ENCODE results near the gene DCXR. TPM values are rescaled to one million over a fixed set of nuclear protein-coding genes. Genes with fewer than 3 reads are reported as not detected.

DCXR gene
- total and polyA plus RNA-seq, 2 of the 13 experiments (the other 11 are each of a cell fraction or from before 2014, with no cell fraction given), result 287 to 311 TPM

- no peak for TF ChIP-seq NFATC3 (CRISPR knock-in tag; IDR thresholded peaks at IDR 0.05)
- no peak for TF ChIP-seq ATAD3A (CRISPR knock-in tag; IDR thresholded peaks at IDR 0.05)
Measured at GRCh38 chr17:82004517-82005455, 32.7 kb downstream of the DCXR start (continued).

GRCh38 chr17:82003411-82004381, 33.8 kb downstream of the DCXR start:
- Histone ChIP-seq H3K4me3 (replicated peaks in 1 of 3; ENCODE audit: insufficient read depth in 1 of 3, low read depth in 2 of 3, low read length in 3 of 3) (peak overlapping the region in 1 of 3 experiments; percentile 29; a peak in 1 of 6 replicates), H3K36me3 (replicated peaks in 1 of 2; ENCODE audit: control insufficient read depth in 1 of 2, insufficient read depth in 2 of 2, low read length in 2 of 2) (peaks cover 17 to 28% of the 10 kb centered on the region in 2 experiments), H3K9ac (ENCODE audit: insufficient read depth, low read depth, low read length) (peak overlapping the region; percentile 50), H3K27ac (ENCODE audit: extremely low read length, insufficient read depth, low read length) (peak overlapping the region; percentile 95), H3K4me1 (ENCODE audit: insufficient read depth, low read length) (peaks cover 76% of the 10 kb centered on the region), H2AFZ (ENCODE audit: low read length) (no peak overlapping the region), H3K27me3 (ENCODE audit: control insufficient read depth in 1 of 2, insufficient read depth in 2 of 2, low read length in 2 of 2) (no peaks in the 10 kb centered on the region), H3K9me3 (ENCODE audit: low read length) (no peaks in the 10 kb centered on the region), H4K20me1 (ENCODE audit: insufficient read depth, low read length) (no peaks in the 10 kb centered on the region), H3K79me2 (ENCODE audit: insufficient read depth, low read length) (peaks cover 56% of the 10 kb centered on the region), H3K4me2 (ENCODE audit: low read depth, low read length) (peak overlapping the region; percentile 36)
- in situ Hi-C loops (cut with HindIII; ENCODE audit: extremely low pct_ligation_motif_present, low pct_unique_long_range_greater_than_20kb), result no loop called here
- ChIA-PET POLR2A (interaction anchor here (0.6 to 16.1 kb wide), 16 partner anchors 10 to 166 kb away, joined by 3 to 470 read pairs (median 4); partner anchors contain the start of genes CENPX, DCXR, LRRC45 and NOTUM), CTCF (ENCODE audit: low intra/inter-chr PET ratio, low total read pairs) (interaction anchor here (1.6 kb wide), 1 partner anchor 44 kb away, joined by 14 read pairs; no protein-coding TSS in a partner anchor)
- DNase-seq (ENCODE audit: low spot score) (peak; percentile 92), ATAC-seq (peak; percentile 8), FAIRE-seq (peak; percentile 71)
- no TSS peak for BruUV-seq (replicated peaks)
- intact Hi-C loops (cut with micrococcal nuclease; ENCODE audit: unreplicated experiment), result no loop called here
- whole genome bisulfite sequencing (ENCODE audit: low lambda C conversion rate), result 61% methylated on average over 51 of the region's 53 CpGs
- no peak for TF ChIP-seq NFYB (CRISPR knock-in tag; IDR thresholded peaks at IDR 0.05)
- no peak for TF ChIP-seq ZNF3 (CRISPR knock-in tag; IDR thresholded peaks at IDR 0.05)
- peak; percentile 54 for TF ChIP-seq MEIS2 (CRISPR knock-in tag; IDR thresholded peaks at IDR 0.05)
- 0 out of 2 replicates have a peak, but pooled peaks have one; percentile 60 for TF ChIP-seq ZBTB3 (CRISPR knock-in tag; IDR thresholded peaks at IDR 0.05; ENCODE audit: borderline replicate concordance, low read depth)
- TF ChIP-seq MTA3 (CRISPR knock-in tag; IDR thresholded peaks at IDR 0.05), result no peak
- 0 out of 2 replicates have a peak, but pooled peaks have one; percentile 93 for TF ChIP-seq ZNF550 (CRISPR knock-in tag; IDR thresholded peaks at IDR 0.05; ENCODE audit: borderline replicate concordance)
- TF ChIP-seq MED13 (CRISPR knock-in tag; IDR thresholded peaks at IDR 0.05), result peak; percentile 79
- no peak for TF ChIP-seq CREB1 (IDR thresholded peaks at IDR 0.05)
- TF ChIP-seq CREB1 (CRISPR knock-in tag; IDR thresholded peaks at IDR 0.05), result no peak
- no peak for TF ChIP-seq PBX2 (CRISPR knock-in tag; IDR thresholded peaks at IDR 0.05)
- TF ChIP-seq CCAR2 (optimal IDR thresholded peaks at IDR 0.05; ENCODE audit: low read depth, low read length), result no peak
- TF ChIP-seq FOXA1 (IDR thresholded peaks at IDR 0.05), result no peak
- no peak; the same call in 1 of the 2 replicates for TF ChIP-seq FOXA1 (CRISPR knock-in tag; IDR thresholded peaks at IDR 0.05)
- no peak for TF ChIP-seq SP140L (CRISPR knock-in tag; IDR thresholded peaks at IDR 0.05; ENCODE audit: borderline replicate concordance)
- peak; percentile 53; the same call in 1 of the 2 replicates for TF ChIP-seq DR1 (CRISPR knock-in tag; IDR thresholded peaks at IDR 0.05)
- TF ChIP-seq YY1 (IDR thresholded peaks at IDR 0.05; ENCODE audit: insufficient read depth, insufficient replicate concordance, low read depth, low read length), result peak; percentile 10
- TF ChIP-seq HNF1B (CRISPR knock-in tag; IDR thresholded peaks at IDR 0.05), result 0 out of 2 replicates have a peak, but pooled peaks have one; percentile 34
